Neural cell (in vitro differentiated cells): ENCODE measurements around the gene ARHGAP4. TPM values are rescaled to one million over a fixed set of nuclear protein-coding genes. Genes with fewer than 3 reads are reported as not detected.

Source experiments
- H2AFZ ChIP-seq: fragments of 200-600, 300-800 bp; sonication (generic), shearing (Covaris generic); 2 replicates; pipeline ENCODE4 v1.6.0; 2014; ENCODE audit warnings: low read depth, mild to moderate bottlenecking, antibody characterized with exemption, low read length, moderate library complexity
- H3F3A ChIP-seq: fragments of 200-600 bp; shearing (Covaris generic); 2 replicates; pipeline ENCODE4 v1.6.1; 2016; ENCODE audit warnings: mild to moderate bottlenecking, moderate library complexity, mixed read lengths, antibody characterized with exemption, low read length; ENCODE audit not compliant: insufficient read depth, poor library complexity, severe bottlenecking
- H3K27ac ChIP-seq: fragments of 200-600, 300-800 bp; sonication (generic), shearing (Covaris generic); 2 replicates; pipeline ENCODE4 v1.5.1; 2014; ENCODE audit warnings: mild to moderate bottlenecking, low read length, moderate library complexity
- H3K27me3 ChIP-seq: fragments of 300-800, 200-600 bp; sonication (generic), shearing (Covaris generic); 2 replicates; pipeline ENCODE4 v1.6.0; 2014; ENCODE audit warnings: mild to moderate bottlenecking, low read depth, low read length, moderate library complexity; ENCODE audit not compliant: insufficient read depth
- H3K36me3 ChIP-seq: fragments of 300-800, 200-600 bp; sonication (generic), shearing (Covaris generic); 2 replicates; pipeline ENCODE4 v1.5.1; 2014; ENCODE audit warnings: mild to moderate bottlenecking, antibody characterized with exemption, low read length, moderate library complexity; ENCODE audit not compliant: insufficient read depth
- H3K4me2 ChIP-seq: fragments of 300-800, 200-600 bp; sonication (generic), shearing (Covaris generic); 2 replicates; pipeline ENCODE4 v1.6.0; 2014; ENCODE audit warnings: mild to moderate bottlenecking, low read length
- H3K4me3 ChIP-seq: fragments of 300-800, 200-600 bp; sonication (generic), shearing (Covaris generic); 2 replicates; pipeline ENCODE4 v1.5.1; 2014; ENCODE audit warnings: mild to moderate bottlenecking, low read length, moderate library complexity
- H3K79me2 ChIP-seq: fragments of 200-600 bp; shearing (Covaris generic); replicated peaks from 2 replicates; pipeline ENCODE4 v1.6.0; 2014; ENCODE audit warnings: mild to moderate bottlenecking, low read length, moderate library complexity; ENCODE audit not compliant: insufficient read depth
- H3K9ac ChIP-seq: fragments of 300-800, 200-600 bp; sonication (generic), shearing (Covaris generic); 2 replicates; pipeline ENCODE4 v1.6.1; 2016; ENCODE audit warnings: mild to moderate bottlenecking, low read length, mixed read lengths
- H3K9me2 ChIP-seq: fragments of 200-600 bp; shearing (Covaris generic); 2 replicates; pipeline ENCODE4 v1.6.1; 2016; ENCODE audit warnings: mild to moderate bottlenecking, low read length, mixed read lengths; ENCODE audit not compliant: insufficient read depth
- H3K9me3 ChIP-seq: fragments of 200-600, 300-800 bp; sonication (generic), shearing (Covaris generic); 2 replicates; pipeline ENCODE4 v1.6.1; 2016; ENCODE audit warnings: mild to moderate bottlenecking, mixed run types, low read length, moderate library complexity, mixed read lengths
- H4K20me1 ChIP-seq: fragments of 200-600 bp; shearing (Covaris generic); 2 replicates; pipeline ENCODE4 v1.6.1; 2016; ENCODE audit warnings: mild to moderate bottlenecking, mixed run types; ENCODE audit not compliant: insufficient read depth
- CTCF ChIP-seq: fragments of 450-650 bp; IDR thresholded peaks from 2 replicates; pipeline ENCODE4 v1.5.1; 2014; ENCODE audit warnings: antibody characterized with exemption, mild to moderate bottlenecking, moderate library complexity; ENCODE audit not compliant: poor library complexity, severe bottlenecking
- EP300 ChIP-seq: fragments of 450-650 bp; conservative IDR thresholded peaks from 2 replicates; pipeline ENCODE4 v1.6.1; 2014; ENCODE audit warnings: antibody characterized with exemption, mild to moderate bottlenecking, moderate library complexity; ENCODE audit not compliant: poor library complexity, severe bottlenecking
- EZH2 ChIP-seq: fragments of 200-600, 300-800 bp; shearing (Covaris generic), sonication (generic); IDR thresholded peaks from 2 replicates; pipeline ENCODE4 v1.6.1; 2014; ENCODE audit warnings: antibody characterized with exemption, low read length, borderline replicate concordance, mild to moderate bottlenecking; ENCODE audit not compliant: insufficient read depth, poor library complexity, severe bottlenecking
- MXI1 ChIP-seq: fragments of 450-650 bp; conservative IDR thresholded peaks from 2 replicates; pipeline ENCODE4 v1.6.1; 2014; ENCODE audit warnings: antibody characterized with exemption, mild to moderate bottlenecking; ENCODE audit not compliant: poor library complexity, severe bottlenecking
- POLR2AphosphoS5 ChIP-seq: IDR thresholded peaks from 2 replicates; pipeline ENCODE4 v1.6.1; 2012
- RAD21 ChIP-seq: fragments of 450-650 bp; conservative IDR thresholded peaks from 2 replicates; pipeline ENCODE4 v1.6.1; 2014; ENCODE audit warnings: antibody characterized with exemption, mild to moderate bottlenecking, moderate library complexity
- SMC3 ChIP-seq: fragments of 450-650 bp; conservative IDR thresholded peaks from 2 replicates; pipeline ENCODE4 v1.6.1; 2014; ENCODE audit warnings: antibody characterized with exemption, mild to moderate bottlenecking, moderate library complexity; ENCODE audit not compliant: poor library complexity
- TAF1 ChIP-seq: IDR thresholded peaks from 2 replicates; pipeline ENCODE4 v1.6.1; 2012; ENCODE audit warnings: low read depth
- polyA plus RNA-seq: library from polyadenylated mRNA; depleted of rRNA; stranded (reverse); fragments of >200 nt; gene quantifications from 2 replicates; pipeline ENCODE4 v1.2.3, GENCODE V29; 2014
- TF ChIP-seq, protein P1 (sequence below): IDR thresholded peaks from 2 replicates; pipeline ENCODE4 v1.6.1; 2012; ENCODE audit warnings: borderline replicate concordance

The ARHGAP4 gene
- polyA plus RNA-seq, 1 donor from 2014 or later: 11.2 TPM

DNA sequence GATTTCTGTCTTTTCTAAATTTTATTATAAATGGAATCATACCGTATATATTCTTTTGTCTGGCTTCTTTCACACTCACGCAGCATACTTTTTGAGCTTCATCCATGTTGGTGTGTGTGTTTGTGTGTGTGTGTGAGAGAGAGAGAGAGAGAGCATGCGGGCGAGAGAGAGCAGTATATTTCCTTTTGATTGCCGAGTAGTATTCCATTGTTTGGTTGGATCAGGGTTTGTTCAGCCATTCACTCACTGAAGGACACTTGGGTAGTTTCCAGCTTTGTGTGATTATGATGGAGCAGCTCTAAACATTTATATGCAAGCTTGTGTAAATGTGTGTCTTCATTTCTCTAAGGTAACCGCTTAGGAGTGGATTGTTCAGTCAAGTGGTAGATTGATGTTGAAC, 36.9 kb downstream of the ARHGAP4 start:
- Histone ChIP-seq H3K4me2 (no peak overlapping the region), H3K36me3 (no peaks in the 10 kb centered on the region), H3F3A (no peaks in the 10 kb centered on the region), H3K27ac (no peak overlapping the region), H4K20me1 (no peaks in the 10 kb centered on the region), H3K27me3 (no peaks in the 10 kb centered on the region), H3K9ac (no peak overlapping the region), H2AFZ (no peak overlapping the region), H3K9me2 (no peaks in the 10 kb centered on the region), H3K4me3 (no peak overlapping the region), H3K9me3 (no peaks in the 10 kb centered on the region), H3K79me2 (peaks cover 16% of the 10 kb centered on the region)
- TF ChIP-seq MXI1 (no peak), SMC3 (no peak), POLR2AphosphoS5 (no peak), EP300 (no peak), TAF1 (no peak), CTCF (no peak), EZH2 (no peak), RAD21 (no peak)
- TF ChIP-seq, protein P1, sequence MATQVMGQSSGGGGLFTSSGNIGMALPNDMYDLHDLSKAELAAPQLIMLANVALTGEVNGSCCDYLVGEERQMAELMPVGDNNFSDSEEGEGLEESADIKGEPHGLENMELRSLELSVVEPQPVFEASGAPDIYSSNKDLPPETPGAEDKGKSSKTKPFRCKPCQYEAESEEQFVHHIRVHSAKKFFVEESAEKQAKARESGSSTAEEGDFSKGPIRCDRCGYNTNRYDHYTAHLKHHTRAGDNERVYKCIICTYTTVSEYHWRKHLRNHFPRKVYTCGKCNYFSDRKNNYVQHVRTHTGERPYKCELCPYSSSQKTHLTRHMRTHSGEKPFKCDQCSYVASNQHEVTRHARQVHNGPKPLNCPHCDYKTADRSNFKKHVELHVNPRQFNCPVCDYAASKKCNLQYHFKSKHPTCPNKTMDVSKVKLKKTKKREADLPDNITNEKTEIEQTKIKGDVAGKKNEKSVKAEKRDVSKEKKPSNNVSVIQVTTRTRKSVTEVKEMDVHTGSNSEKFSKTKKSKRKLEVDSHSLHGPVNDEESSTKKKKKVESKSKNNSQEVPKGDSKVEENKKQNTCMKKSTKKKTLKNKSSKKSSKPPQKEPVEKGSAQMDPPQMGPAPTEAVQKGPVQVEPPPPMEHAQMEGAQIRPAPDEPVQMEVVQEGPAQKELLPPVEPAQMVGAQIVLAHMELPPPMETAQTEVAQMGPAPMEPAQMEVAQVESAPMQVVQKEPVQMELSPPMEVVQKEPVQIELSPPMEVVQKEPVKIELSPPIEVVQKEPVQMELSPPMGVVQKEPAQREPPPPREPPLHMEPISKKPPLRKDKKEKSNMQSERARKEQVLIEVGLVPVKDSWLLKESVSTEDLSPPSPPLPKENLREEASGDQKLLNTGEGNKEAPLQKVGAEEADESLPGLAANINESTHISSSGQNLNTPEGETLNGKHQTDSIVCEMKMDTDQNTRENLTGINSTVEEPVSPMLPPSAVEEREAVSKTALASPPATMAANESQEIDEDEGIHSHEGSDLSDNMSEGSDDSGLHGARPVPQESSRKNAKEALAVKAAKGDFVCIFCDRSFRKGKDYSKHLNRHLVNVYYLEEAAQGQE: no peak

DNA sequence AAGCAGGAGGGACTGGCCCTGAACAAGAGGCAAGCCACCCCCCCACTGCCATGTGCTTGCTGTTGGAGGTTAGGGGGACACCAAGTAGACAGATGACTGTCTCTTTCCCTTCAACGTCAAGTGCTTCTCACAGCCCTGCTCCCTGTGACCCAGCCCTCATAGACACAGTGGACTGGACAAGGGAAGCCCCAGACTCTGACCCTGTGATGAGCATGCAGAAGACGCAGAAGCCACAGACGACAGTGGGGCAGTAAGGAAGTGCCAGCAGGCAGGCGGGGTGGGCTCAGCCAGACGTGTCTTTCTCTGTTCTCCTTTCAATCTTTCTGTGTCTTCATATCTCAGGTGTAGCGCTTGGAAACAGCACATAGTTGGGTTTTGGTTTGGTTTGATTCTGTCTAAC, 37.7 kb downstream of the ARHGAP4 start:
- no peaks in the 10 kb centered on the region for H4K20me1 ChIP-seq
- H3K9me2 ChIP-seq: no peaks in the 10 kb centered on the region
- H3K9me3 ChIP-seq: no peaks in the 10 kb centered on the region
- H3K4me3 ChIP-seq: no peak overlapping the region
- TF ChIP-seq CTCF: no peak
- TF ChIP-seq, protein P1: no peak
- no peak for TF ChIP-seq SMC3
- no peak overlapping the region for H3K9ac ChIP-seq
- no peaks in the 10 kb centered on the region for H3K36me3 ChIP-seq
- H3F3A ChIP-seq: no peaks in the 10 kb centered on the region
- no peaks in the 10 kb centered on the region for H3K27me3 ChIP-seq
- no peak overlapping the region for H2AFZ ChIP-seq
- peaks cover 23% of the 10 kb centered on the region for H3K79me2 ChIP-seq
- no peak overlapping the region for H3K27ac ChIP-seq
- no peak overlapping the region for H3K4me2 ChIP-seq
